Measurements from ENCODE around the gene YIPF3.

DNA sequence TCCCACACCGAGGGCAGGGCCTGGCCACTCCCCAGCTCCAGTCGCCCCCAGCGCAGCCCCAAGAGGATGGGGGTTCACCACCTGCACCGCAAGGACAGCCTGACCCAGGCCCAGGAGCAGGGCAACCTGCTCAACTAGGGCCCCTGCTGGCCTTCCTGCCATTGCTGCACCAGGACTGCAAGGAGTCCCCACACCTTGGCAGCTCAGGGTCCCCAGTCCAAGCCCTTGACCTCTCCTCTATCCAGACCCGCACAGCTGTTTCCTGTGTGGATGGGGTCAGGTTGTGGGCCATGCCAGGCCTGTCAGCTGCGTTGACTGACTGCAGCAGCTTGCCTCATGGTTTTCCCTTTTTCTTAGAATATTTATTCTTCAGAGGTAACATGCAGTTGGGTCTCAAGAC, 11.0 kb downstream of the YIPF3 start:
- no peak for TF ChIP-seq POLR2A (IDR thresholded peaks at IDR 0.05; ENCODE audit: low read depth)
- no peak for TF ChIP-seq CTCF (IDR thresholded peaks at IDR 0.05)
- no peak for TF ChIP-seq POLR2AphosphoS5 (IDR thresholded peaks at IDR 0.05)
- TF ChIP-seq EP300 (IDR thresholded peaks at IDR 0.05), result no peak

All from esophagus muscularis mucosa (tissue), 4 donors.